K562 (cell line): Measurements from ENCODE around the gene CCDC15. TPM values are rescaled to one million over a fixed set of nuclear protein-coding genes. Genes with fewer than 3 reads are reported as not detected.

Experiments used
- AFF4 ChIP-seq: sonication (generic); formaldehyde crosslinking; IDR thresholded peaks from 2 replicates; pipeline ENCODE4 v1.8.0; 2023; ENCODE audit warnings: mild to moderate bottlenecking, missing genetic modification reagents
- ARID3B ChIP-seq: fragments of 250-450 bp; sonication (Bioruptor Pico); IDR thresholded peaks from 2 replicates; pipeline ENCODE4 v1.4.0; 2020; ENCODE audit warnings: borderline replicate concordance
- BCOR ChIP-seq: fragments of 450-650 bp; IDR thresholded peaks from 2 replicates; pipeline ENCODE4 v1.6.1; 2016
- CREB3 ChIP-seq: fragments of 450-650 bp; conservative IDR thresholded peaks from 2 replicates; pipeline ENCODE4 v1.6.1; 2016; ENCODE audit warnings: missing genetic modification characterization, low read depth, mild to moderate bottlenecking, missing compliant biosample characterization, moderate library complexity
- CXXC5 ChIP-seq: fragments of 250-450 bp; sonication (Bioruptor Pico); IDR thresholded peaks from 2 replicates; pipeline ENCODE4 v1.8.0; 2022; ENCODE audit warnings: inconsistent platforms, mild to moderate bottlenecking, moderate library complexity
- DEAF1 ChIP-seq: fragments of 450-650 bp; formaldehyde crosslinking; IDR thresholded peaks from 2 replicates; pipeline ENCODE4 v1.4.0; 2020; ENCODE audit warnings: mild to moderate bottlenecking, moderate library complexity
- EP400 ChIP-seq: fragments of 450-650 bp; IDR thresholded peaks from 2 replicates; pipeline ENCODE4 v1.6.1; 2017; ENCODE audit warnings: antibody characterized with exemption, mild to moderate bottlenecking, moderate library complexity
- ETS1 ChIP-seq: conservative IDR thresholded peaks from 2 replicates; pipeline ENCODE4 v1.6.1; 2011; ENCODE audit warnings: low read depth, mild to moderate bottlenecking, low read length; ENCODE audit not compliant: control insufficient read depth
- HNRNPLL ChIP-seq: fragments of 200-400 bp; formaldehyde crosslinking; IDR thresholded peaks from 2 replicates; pipeline ENCODE4 v1.6.1; 2017; ENCODE audit warnings: low read length, low read depth, mild to moderate bottlenecking; ENCODE audit not compliant: poor library complexity, severe bottlenecking
- IRF2 ChIP-seq: sonication (generic); formaldehyde crosslinking; IDR thresholded peaks from 2 replicates; pipeline ENCODE4 v1.8.1; 2022; ENCODE audit warnings: mild to moderate bottlenecking, missing genetic modification reagents
- JUN ChIP-seq, 2 experiments: sonication (generic) in 1 of 2; formaldehyde crosslinking in 1 of 2; IDR thresholded peaks; 2 replicates each; pipeline versions ENCODE4 v1.6.1 to v1.8.0; 2012 to 2022; ENCODE audit warnings: borderline replicate concordance in 2 of 2, mild to moderate bottlenecking in 2 of 2, improper control_type of control experiment in 1 of 2, low read depth in 1 of 2, low read length in 1 of 2, missing genetic modification reagents in 1 of 2
- SNRNP70 ChIP-seq: fragments of 200-400 bp; formaldehyde crosslinking; optimal IDR thresholded peaks from 2 replicates; pipeline ENCODE3; 2017; ENCODE audit warnings: low read depth, low read length
- ZEB2 ChIP-seq: fragments of 450-650 bp; IDR thresholded peaks from 2 replicates; pipeline ENCODE4 v1.6.1; 2016
- polyA plus RNA-seq, 8 experiments: library from polyadenylated mRNA; depleted of rRNA in 4 of 8; stranded (reverse) in 5 of 8; unstranded in 3 of 8; fragments of >200 nt; fragmentation: Nextera tagmentation in 2 of 8; fragmentation: Illumina TruSeq in 1 of 8; extraction: Ambion mirVana in 2 of 8; extraction: Trizol in 1 of 8; gene quantifications; 2 replicates each; pipeline versions ENCODE4 v1.2.1 to v1.2.3, GENCODE V29; 2011 to 2014; ENCODE audit warnings: inconsistent platforms in 1 of 8, missing spikeins in 1 of 8
- total RNA-seq, 7 experiments: library from RNA; depleted of rRNA in 6 of 7; stranded (reverse); fragments of >200 nt in 6 of 7; fragmentation: Illumina TruSeq in 2 of 7; extraction: Trizol in 2 of 7; gene quantifications; 2 replicates each; pipeline versions ENCODE4 v1.2.1 to v1.2.3, GENCODE V29; 2011 to 2021; ENCODE audit warnings: low replicate concordance in 1 of 7
- TF ChIP-seq, protein P1 (sequence below): fragments of 450-650 bp; IDR thresholded peaks from 2 replicates; pipeline ENCODE4 v1.6.1; 2016; ENCODE audit warnings: mild to moderate bottlenecking

The CCDC15 gene
- total and polyA plus RNA-seq, 9 of the 15 experiments (the other 6 are each of a cell fraction or from before 2014, with no cell fraction given), result 1.9 to 9.2 (median 3.9) TPM

DNA sequence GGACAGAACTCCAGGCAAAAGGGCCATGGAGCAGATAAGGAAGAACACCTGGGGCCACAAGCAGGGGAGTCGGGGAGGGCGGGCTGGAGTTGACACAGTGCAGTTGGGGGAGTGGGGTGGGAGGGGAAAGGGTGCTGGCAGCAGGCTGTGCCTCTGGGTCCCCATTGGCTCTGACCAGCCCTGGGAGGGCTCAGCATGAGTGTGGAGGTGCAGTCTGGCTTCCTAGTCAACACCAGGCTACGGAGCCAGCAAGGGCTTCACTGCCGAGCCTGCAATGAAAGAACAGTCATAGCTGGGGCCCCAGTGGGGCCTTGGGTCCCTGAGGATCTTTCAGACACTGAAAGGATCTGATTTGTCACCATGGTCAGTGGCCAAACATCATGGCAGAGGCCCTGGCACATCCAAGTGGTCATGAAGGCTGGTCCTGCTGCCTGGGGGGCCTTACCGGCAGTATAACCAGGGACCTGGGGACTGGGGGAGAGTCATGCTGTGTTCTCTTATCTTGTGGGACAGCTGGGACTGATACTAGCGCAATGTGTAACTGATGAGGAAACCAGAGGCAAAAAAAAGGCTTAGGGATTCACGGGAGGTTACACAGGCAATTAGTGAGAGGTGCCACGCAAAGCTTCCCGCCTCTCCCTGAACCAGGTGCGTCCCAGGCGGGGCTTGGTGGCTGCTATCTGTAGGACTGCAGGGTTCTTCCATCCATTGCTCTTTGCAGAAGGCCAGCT, 120.7 kb downstream of the CCDC15 start (continued):
- TF ChIP-seq ARID3B (CRISPR knock-in tag), result no peak
- TF ChIP-seq CXXC5 (CRISPR knock-in tag), result peak; percentile 83
- no peak for TF ChIP-seq ETS1
- no peak for TF ChIP-seq HNRNPLL
- TF ChIP-seq, protein P1, sequence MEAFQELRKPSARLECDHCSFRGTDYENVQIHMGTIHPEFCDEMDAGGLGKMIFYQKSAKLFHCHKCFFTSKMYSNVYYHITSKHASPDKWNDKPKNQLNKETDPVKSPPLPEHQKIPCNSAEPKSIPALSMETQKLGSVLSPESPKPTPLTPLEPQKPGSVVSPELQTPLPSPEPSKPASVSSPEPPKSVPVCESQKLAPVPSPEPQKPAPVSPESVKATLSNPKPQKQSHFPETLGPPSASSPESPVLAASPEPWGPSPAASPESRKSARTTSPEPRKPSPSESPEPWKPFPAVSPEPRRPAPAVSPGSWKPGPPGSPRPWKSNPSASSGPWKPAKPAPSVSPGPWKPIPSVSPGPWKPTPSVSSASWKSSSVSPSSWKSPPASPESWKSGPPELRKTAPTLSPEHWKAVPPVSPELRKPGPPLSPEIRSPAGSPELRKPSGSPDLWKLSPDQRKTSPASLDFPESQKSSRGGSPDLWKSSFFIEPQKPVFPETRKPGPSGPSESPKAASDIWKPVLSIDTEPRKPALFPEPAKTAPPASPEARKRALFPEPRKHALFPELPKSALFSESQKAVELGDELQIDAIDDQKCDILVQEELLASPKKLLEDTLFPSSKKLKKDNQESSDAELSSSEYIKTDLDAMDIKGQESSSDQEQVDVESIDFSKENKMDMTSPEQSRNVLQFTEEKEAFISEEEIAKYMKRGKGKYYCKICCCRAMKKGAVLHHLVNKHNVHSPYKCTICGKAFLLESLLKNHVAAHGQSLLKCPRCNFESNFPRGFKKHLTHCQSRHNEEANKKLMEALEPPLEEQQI, result no peak
- no peak for TF ChIP-seq CREB3 (tag)
- no peak for TF ChIP-seq JUN (IDR thresholded peaks at IDR 0.05; ENCODE audit: borderline replicate concordance, low read depth, low read length)
- no peak for TF ChIP-seq JUN (CRISPR knock-in tag; IDR thresholded peaks at IDR 0.05; ENCODE audit: borderline replicate concordance)
- TF ChIP-seq DEAF1 (CRISPR knock-in tag), result no peak
- TF ChIP-seq BCOR, result peak; percentile 55; the same call in 1 of the 2 replicates
- no peak; the same call in 1 of the 2 replicates for TF ChIP-seq EP400
- TF ChIP-seq AFF4, result no peak
- TF ChIP-seq ZEB2, result peak; percentile 71; the same call in 1 of the 2 replicates
- no peak for TF ChIP-seq IRF2 (CRISPR knock-in tag)
- TF ChIP-seq SNRNP70, result no peak
